NK-92 treated with Interleukin-12 subunit alpha and Interleukin-12 subunit beta, amount 100 ng/mL, for 24 hours (cell line): ENCODE measurements around the gene ARAP1.

Experiments
- DNase-seq: peaks from one replicate; lab custom pipeline; 2025; lab: John Stamatoyannopoulos, UW

ARAP1 gene

GRCh38 chr11:72635933-72636332, 116.3 kb downstream of the ARAP1 start:
- DNase-seq = no peak

GRCh38 chr11:72635309-72635915, 116.8 kb downstream of the ARAP1 start:
- DNase-seq = no peak
